Adrenal gland (tissue), 12 donors: ENCODE data around the gene ATP5PO. TPM values are rescaled to one million over a fixed set of nuclear protein-coding genes. Genes with fewer than 3 reads are reported as not detected.

ENCODE experiments used
- DNase-seq, 7 donors: peaks; one replicate each; pipeline ENCODE4 v3.0.0-alpha.2; 2019 to 2020
- H3K27ac ChIP-seq, 5 donors: fragments of 200-600 bp; sonication (generic) in 4 of 5; 1 replicate in 3 of 5; 2 replicates in 2 of 5; pipeline versions ENCODE4 v1.5.1 to v1.8.0; 2016 to 2020; ENCODE audit warnings: mild to moderate bottlenecking in 1 of 5
- H3K27me3 ChIP-seq: fragments of 200-600 bp; 2 replicates; pipeline ENCODE4 v1.8.0; 2021
- H3K36me3 ChIP-seq, 2 donors: fragments of 200-600 bp; replicated peaks in 1 of 2; 1 replicate in 1 of 2; 2 replicates in 1 of 2; pipeline versions ENCODE4 v1.5.1 to v1.8.0; 2018 to 2022
- H3K4me1 ChIP-seq, 2 donors: fragments of 200-600 bp; replicated peaks in 1 of 2; 1 replicate in 1 of 2; 2 replicates in 1 of 2; pipeline versions ENCODE4 v1.5.1 to v1.8.0; 2018 to 2021
- H3K4me3 ChIP-seq, 4 donors: fragments of 200-600 bp; sonication (generic) in 3 of 4; one replicate each; pipeline ENCODE4 v1.5.1; 2016 to 2018
- H3K9me3 ChIP-seq, 3 donors: fragments of 200-600 bp; sonication (generic) in 1 of 3; replicated peaks in 1 of 3; 1 replicate in 2 of 3; 2 replicates in 1 of 3; pipeline versions ENCODE4 v1.5.1 to v1.8.0; 2016 to 2021
- CTCF ChIP-seq, 6 experiments: fragments of 450-650 bp in 4 of 6; fragments of 200-600 bp in 2 of 6; sonication (generic) in 1 of 6; IDR thresholded peaks; 1 replicate in 5 of 6; 2 replicates in 1 of 6; pipeline versions ENCODE4 v1.5.1 to v1.8.0; 2016 to 2021; ENCODE audit warnings: antibody characterized with exemption in 6 of 6, mild to moderate bottlenecking in 2 of 6, moderate library complexity in 1 of 6
- POLR2A ChIP-seq, 2 donors: fragments of 450-650 bp; IDR thresholded peaks; one replicate each; pipeline ENCODE4 v1.6.1; 2017; ENCODE audit warnings: antibody characterized with exemption in 2 of 2, mild to moderate bottlenecking in 2 of 2, moderate library complexity in 1 of 2
- WGBS, 4 donors: extraction: QIAGEN DNeasy Blood & Tissue Kit in 2 of 4; methylation state at CpG; one replicate each; pipeline versions ENCODE4 v1.1.5 to v1.1.7; 2013 to 2017; 5-methylcytosine and 5-hydroxymethylcytosine counted together
- intact Hi-C, 2 donors: fragments of 100-400 bp; cut with DNase I; formaldehyde crosslinking; loops; one replicate each; pipeline versions ENCODE4 v1.14.1 to v1.15.0; 2022 to 2023
- polyA plus RNA-seq, 3 donors: library from polyadenylated mRNA; stranded (reverse); fragments of 200-250 nt in 2 of 3; fragments of 350-450 nt in 1 of 3; fragmentation: Illumina TruSeq in 1 of 3; extraction: RNeasy Lipid Tissue Mini Kit (QIAGEN cat#74804) in 1 of 3; gene quantifications; one replicate each; pipeline ENCODE4 v1.2.3, GENCODE V29; 2013 to 2014
- total RNA-seq, 9 donors: library from RNA; depleted of rRNA in 4 of 9; stranded (reverse); fragments of >200 nt in 4 of 9; fragments of 120-200 nt in 1 of 9; fragmentation: NEBNext Ultra II Directional in 1 of 9; extraction: Animal tissue kit (Norgen Biotek cat#: 25700) in 1 of 9; gene quantifications; one replicate each; pipeline versions ENCODE4 v1.1.0 to v1.2.4, GENCODE V29; 2013 to 2023
- donor health status: healthy with polysubstance abuse.
- donor health status: Bipolar disorder and iron deficiency.
- donor health status: DM: yes; HTN: yes; CAD: no.
- donor health status: DM: no; HTN: no; CAD: no.
- donor health status: DM: no; HTN: no; CAD: no.
- donor health status: DM: yes; HTN: yes; CAD: no.

Gene ATP5PO
- total and polyA plus RNA-seq, 12 donors = 78.6 to 299 (median 189) TPM

DNA sequence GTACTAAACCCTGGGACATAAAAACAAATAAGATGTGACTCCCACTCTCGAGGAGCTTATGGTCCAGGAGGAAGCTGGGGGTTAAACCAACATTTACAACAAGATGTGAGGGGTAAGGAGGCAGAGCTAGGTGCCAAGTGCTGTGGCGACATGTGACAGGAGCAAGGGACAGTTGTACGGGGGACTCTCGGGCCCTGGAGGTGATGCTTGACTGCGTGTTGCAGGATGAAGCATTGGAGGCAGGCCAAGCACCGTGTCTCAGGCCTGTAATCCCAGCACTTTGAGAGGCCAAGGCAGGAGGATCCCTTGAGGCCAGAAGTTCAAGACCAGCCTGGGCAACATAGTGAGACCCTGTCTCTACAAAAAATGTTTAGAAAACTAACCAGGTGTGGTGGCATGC is 36.8 kb downstream of the ATP5PO start:
- H3K27me3 ChIP-seq = no peaks in the 10 kb centered on the region
- intact Hi-C loops = no loop called here
- no peak for DNase-seq
- TF ChIP-seq CTCF (IDR thresholded peaks at IDR 0.05) = no peak
- TF ChIP-seq POLR2A (IDR thresholded peaks at IDR 0.05) = no peak
- no peaks in the 10 kb centered on the region for H3K4me1 ChIP-seq
- WGBS, 4 donors = 83 to 97% (median 94%) methylated on average over 6 of the region's 6 CpGs
- no peaks in the 10 kb centered on the region for H3K9me3 ChIP-seq
- no peak overlapping the region for H3K4me3 ChIP-seq
- H3K27ac ChIP-seq = no peak overlapping the region
- H3K36me3 ChIP-seq = no peaks in the 10 kb centered on the region

DNA sequence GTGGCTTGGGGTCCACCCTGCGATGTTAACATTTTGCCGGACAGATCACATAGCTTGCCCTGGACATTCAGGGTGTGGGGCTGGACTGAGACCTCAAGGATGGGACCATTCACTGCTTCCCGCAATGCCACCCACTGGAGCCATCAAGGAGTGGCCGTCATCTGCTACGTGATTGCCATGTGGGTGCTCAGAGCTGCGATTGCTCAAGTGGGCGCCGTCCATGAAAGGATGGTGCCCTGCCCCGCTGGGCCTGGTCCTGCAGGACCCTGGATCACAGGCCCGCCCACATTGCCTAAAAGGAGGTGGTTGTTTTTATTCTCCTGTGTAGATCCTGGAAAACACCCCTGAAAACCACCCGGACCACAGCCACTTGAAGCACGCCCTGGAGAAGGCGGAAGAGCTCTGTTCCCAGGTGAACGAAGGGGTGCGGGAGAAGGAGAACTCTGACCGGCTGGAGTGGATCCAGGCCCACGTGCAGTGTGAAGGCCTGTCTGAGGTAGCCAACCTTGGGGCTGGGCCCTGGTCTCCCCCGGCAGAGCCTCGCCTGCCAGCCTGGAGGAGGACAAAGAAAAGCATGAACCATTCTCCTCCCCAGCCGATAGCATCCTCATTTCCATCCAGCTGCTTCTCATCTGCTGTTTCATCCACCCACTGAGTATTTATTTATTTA is 40.4 kb downstream of the ATP5PO start:
- Histone ChIP-seq H3K27me3 (no peaks in the 10 kb centered on the region), H3K4me3 (no peak overlapping the region), H3K9me3 (no peaks in the 10 kb centered on the region), H3K27ac (no peak overlapping the region), H3K36me3 (no peaks in the 10 kb centered on the region), H3K4me1 (no peaks in the 10 kb centered on the region)
- no peak for DNase-seq
- intact Hi-C loops = no loop called here
- WGBS, 4 donors = 89 to 92% (median 90%) methylated on average over 17 to 20 of the region's 20 CpGs
- TF ChIP-seq CTCF (IDR thresholded peaks at IDR 0.05) (no peak), POLR2A (IDR thresholded peaks at IDR 0.05) (no peak)

DNA sequence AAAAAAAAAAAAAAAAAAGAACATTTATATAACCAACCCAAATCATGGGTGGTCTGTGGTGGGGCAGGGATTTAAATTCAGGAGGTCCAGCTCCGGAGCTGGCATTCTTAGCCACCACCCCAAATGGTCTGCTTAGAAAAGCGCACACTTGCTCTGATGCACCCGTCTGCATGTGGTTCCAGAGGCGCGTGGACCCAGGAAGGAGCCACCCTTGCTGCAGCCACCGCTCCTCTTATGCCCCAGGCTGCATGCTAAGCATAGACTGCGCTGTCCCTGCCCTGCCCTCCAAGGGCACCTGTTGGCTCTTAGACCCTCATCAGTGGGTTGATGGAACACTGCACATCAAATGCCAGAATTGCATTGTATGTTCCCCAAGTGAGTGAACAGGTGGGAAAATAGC is 41.4 kb downstream of the ATP5PO start:
- TF ChIP-seq CTCF (IDR thresholded peaks at IDR 0.05) (no peak), POLR2A (IDR thresholded peaks at IDR 0.05) (no peak)
- Histone ChIP-seq H3K27me3 (no peaks in the 10 kb centered on the region), H3K9me3 (no peaks in the 10 kb centered on the region), H3K36me3 (no peaks in the 10 kb centered on the region), H3K4me1 (no peaks in the 10 kb centered on the region), H3K4me3 (no peak overlapping the region), H3K27ac (no peak overlapping the region)
- no peak for DNase-seq
- intact Hi-C loops = no loop called here
- WGBS, 4 donors = 92 to 100% (median 98%) methylated on average over 6 to 7 of the region's 7 CpGs

DNA sequence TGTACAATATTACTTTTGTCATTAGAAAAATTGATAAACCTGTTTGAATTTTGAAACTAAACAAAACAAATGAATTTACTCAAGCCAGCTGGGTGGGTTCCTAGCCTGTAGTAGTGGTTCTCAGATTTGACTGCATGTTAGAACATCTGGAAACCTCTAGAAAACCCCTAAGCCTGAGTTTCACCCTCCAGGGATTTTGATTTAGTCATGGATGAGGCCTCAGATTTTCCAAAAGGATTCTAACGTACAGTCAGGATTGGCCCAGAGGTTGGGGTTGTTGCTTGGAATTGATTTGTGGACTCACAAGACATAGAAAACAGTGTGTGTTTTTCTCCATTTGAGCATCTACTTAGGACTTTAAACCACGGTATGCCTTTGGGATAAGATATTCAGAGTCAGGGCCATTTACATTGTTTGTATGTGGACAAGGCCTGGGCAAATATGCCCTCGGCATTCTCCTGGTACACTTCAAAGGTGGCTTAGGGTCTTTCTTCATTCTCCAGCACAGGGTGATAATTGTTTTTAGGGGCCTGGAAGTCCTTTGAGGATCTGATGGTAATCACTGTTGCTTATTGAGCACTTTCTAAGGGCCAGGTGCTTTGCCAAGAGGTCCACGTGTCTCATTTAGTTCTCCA is 42.6 kb downstream of the ATP5PO start:
- WGBS, 4 donors = 87 to 93% (median 91%) methylated on average over 4 of the region's 4 CpGs
- intact Hi-C loops = no loop called here
- H3K27me3 ChIP-seq = no peaks in the 10 kb centered on the region
- H3K36me3 ChIP-seq = no peaks in the 10 kb centered on the region
- no peaks in the 10 kb centered on the region for H3K4me1 ChIP-seq
- H3K4me3 ChIP-seq = no peak overlapping the region
- no peak overlapping the region for H3K27ac ChIP-seq
- DNase-seq = no peak
- no peak for TF ChIP-seq POLR2A (IDR thresholded peaks at IDR 0.05)
- no peaks in the 10 kb centered on the region for H3K9me3 ChIP-seq

- TF ChIP-seq CTCF (IDR thresholded peaks at IDR 0.05) = no peak
- no peaks in the 10 kb centered on the region for H3K4me1 ChIP-seq
- 88 to 96% (median 91%) methylated on average over 5 of the region's 5 CpGs for WGBS, 4 donors
- H3K9me3 ChIP-seq = no peaks in the 10 kb centered on the region
- DNase-seq = no peak
- intact Hi-C loops = no loop called here
- no peak overlapping the region for H3K4me3 ChIP-seq
- no peaks in the 10 kb centered on the region for H3K27me3 ChIP-seq
- no peak overlapping the region for H3K27ac ChIP-seq
- H3K36me3 ChIP-seq = no peaks in the 10 kb centered on the region
Measured at GRCh38 chr21:33871171-33871570, 44.4 kb downstream of the ATP5PO start.
